ENCODE measurements around the gene ALDH5A1.
"Not testable (repeated sequence)": the region's sequence is repeated elsewhere in the genome, so short reads cannot be mapped to it uniquely, and the experiment has no call there.

The ALDH5A1 gene

DNA sequence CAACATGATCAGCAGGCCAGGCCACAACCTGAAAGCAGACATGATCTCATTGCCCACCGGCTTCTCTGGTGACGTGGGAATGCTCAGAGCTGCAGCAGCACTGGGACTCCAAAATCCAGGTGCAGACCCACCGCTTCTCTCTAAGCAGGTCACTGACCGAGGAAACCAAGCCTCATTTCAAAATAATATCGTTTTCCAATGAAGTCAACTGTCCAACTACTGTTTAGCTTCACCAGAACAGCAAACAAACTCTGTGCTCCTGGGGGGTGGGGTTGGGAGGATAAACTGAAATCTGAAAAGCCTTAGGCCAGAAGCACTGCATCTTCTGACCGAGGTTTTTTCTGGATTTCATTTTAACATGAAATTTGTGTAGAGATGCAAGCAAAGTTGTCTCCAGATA lies 5.3 kb upstream of the ALDH5A1 start, which contains the start of gene GPLD1:
Gene GPLD1, minus strand, starts transcription at position 109 of the 400 bp plus-strand sequence. Its CDS starts 67 bp downstream, at position 42.
- no peak for DNase-seq

DNA sequence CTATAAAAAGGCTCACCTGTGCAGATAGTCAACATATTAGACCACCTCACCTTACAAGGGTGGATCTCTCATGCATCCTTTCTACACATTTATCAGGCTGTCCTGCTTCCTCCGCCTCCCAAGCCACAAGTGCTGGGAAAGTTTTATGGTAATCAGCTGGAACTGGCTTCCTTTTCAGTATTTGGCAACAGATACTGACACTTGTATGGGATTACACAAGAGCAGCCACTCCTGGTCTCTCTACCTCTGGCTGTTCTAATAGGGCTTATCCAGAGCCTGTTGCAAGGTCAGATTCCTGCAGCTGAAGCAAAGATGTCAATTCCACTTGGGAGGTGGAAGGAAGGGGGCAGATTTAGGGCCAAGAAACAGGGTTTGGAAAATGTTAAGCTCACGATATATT lies 4.9 kb upstream of the ALDH5A1 start:
- no peak for DNase-seq

DNA sequence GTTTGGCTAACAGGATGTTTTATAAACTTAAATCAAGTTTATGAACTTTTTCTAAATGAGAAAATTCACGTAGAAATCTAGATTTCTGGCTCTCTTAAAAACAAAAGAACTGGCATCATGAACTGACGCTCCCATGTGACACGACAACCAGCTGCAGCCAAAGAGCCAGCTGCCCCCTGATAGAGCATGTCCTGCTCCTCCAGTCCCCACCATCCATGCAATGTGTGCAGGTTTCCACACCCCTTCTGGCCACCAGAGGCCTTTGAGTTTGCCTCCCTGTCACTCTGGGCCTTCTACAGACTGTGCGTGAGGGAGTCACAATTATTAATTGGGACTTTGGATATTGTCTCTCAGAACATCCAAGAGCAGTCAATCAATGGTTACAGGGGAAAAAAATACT lies 3.8 kb upstream of the ALDH5A1 start:
- DNase-seq: no peak

DNA sequence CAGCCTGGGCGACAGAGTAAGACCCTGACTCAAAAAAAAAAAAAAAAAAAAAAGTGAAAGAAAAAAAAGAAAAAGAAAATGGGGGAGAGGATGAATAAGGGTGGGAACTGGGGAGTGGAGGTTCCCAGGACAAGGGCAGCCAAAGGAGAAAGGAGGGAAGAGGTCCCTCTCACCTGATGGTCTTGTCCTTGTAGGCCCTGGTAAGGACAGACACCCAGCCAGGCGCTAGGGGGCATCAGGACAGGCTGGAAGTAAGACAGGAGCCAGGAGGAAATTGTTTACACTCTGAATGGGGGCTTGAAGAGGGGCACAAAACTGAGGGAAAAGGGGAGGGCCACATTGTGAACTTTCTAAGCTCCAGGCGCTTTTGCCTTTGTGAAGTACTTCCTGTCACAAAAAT lies 2.3 kb upstream of the ALDH5A1 start:
- no peak for DNase-seq

DNA sequence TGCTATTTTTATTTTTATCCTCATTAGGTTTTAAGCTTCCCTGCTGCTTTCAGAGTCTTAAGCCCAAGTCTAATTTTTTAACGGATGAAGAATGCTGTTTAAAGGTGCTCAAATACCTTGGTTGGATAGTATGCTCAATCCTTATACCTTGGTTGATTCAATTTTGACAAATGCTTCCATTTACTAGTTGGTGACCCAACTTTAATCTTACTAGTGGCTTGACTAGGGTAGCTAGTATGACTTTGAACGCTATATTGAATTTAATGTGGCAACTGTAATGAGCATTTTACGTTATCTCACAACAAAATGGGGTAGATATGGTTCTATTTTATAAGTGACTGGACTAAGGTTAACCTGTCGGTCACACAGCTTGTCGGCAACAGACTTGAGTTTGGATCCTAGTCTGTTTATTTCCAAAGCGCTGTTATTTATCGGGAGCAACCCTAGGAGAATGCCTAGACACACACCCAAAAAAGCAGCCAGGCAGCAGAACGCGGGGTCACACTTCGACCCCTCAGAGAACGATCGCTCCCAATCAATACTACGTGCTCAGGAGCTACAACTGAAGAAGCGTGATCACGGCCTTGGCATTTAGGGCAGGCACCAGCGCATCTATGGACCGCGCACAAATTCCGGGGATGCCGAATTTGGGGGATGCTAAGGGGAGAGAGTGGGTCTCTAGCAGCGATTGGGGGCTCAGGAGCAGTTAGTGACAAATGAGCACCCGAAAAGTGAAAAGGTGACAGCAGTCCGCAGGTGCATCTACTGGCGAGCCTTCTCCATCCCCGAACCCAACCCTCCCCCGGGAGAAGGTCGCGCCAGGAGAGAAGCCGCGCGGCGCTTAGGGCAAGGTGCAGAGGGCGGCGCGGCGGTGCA lies 586 bp upstream of the ALDH5A1 start:
- DNase-seq: no peak

DNA sequence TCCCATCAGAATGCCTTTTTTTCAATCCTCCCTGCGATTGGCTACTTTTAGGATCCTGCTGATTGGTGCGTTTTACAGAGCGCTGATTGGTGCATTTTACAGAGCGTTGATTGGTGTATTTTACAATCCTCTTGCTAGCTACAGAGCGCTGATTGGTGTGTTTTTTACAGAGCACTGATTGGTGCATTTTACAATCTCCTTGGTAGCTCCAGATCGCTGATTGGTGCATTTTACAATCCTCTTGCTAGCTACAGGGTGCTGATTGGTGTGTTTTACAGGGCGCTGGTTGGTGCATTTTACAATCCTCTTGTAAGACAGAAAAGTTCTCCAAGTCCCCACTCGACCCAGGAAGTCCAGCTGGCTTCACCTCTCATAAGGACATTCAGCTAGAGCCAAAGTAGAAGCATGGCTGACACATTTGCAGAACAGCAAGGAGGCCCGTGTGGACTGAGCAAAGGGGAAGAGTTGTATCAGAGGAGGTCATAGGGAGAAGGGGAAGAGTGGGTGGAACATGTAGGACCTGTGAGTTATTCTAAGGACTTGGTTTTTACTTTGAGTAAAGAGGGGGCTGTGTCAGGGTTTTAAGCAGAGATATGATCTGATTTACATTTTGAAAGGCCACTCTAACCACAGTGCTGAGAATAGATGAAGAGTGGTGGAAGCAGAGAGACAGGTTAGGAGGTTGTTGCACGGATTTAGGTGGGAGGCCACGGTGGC lies 2.6 kb downstream of the ALDH5A1 start:
- DNase-seq: no peak

DNA sequence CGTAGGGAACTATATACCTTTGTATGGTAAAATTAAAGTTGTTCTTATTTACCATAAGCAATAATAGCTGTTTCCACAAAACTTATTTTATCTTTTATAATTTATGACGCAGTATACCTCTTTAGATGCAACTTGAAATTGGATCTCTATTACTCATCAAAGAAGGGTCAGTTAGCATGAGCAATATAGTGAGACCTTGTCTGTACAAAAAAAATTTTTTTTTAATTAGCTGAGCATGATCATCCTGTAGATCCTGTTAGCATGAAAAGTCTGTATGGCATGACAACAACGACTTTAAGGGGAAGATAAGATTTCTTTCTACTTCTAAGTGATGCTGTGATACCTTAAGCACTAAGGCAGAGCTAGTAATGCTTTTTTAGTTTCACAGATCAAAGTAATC lies 5.9 kb downstream of the ALDH5A1 start:
- DNase-seq: no peak

DNA sequence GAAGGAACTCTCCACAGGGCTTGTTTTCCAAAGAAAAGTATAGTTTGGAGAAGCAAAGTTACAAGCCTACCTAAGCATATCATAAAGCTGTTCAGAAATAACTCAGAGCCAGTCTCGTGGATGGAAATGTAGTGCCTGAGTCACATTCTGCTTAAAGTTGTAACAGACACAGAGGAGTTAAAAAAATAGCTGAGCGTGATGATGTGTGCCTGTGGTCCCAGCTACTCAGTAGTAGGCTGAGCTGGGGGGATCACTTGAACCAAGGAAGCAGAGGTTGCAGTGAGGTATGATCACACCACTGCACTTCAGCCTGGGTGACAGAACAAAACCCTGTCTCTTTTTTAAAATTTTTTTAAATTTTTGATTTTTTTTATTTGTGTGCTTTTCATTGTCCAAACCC lies 6.6 kb downstream of the ALDH5A1 start:
- DNase-seq: no peak

DNA sequence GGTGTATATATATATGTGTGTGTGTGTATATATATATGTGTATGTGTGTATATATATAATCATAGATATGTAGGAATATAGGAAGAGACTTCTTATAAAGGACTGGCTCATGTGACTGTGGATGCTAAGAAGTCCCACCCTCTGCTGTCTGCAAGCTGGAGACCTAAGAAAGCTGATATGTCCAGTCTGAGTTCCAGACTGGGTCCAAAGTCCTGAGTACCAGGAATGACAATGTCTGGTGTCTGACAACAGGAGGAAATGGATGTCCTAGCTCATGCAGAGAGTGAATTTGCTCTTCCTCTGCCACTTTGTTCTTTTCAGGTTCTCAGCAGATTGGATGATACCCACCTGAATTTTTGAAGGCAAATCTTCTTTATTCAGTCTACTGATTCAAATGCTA lies 7.1 kb downstream of the ALDH5A1 start:
- no peak for DNase-seq

DNA sequence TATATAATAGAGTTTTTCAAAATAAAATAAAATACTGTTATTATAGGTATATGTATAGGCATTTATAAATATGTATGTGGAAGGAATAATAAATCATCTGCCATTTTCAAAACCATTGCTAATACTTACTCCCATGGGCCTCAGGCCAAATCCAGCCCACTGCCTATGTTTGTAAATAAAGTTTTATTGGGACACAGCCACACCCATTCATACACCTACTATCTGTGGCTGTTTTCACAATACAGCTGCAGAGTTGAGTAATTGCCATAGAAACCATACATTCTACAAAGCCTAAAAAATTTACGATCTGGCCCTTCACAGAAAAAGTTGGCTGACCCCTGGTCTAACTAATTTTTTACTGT lies 9.5 kb downstream of the ALDH5A1 start:
- no peak for DNase-seq

DNA sequence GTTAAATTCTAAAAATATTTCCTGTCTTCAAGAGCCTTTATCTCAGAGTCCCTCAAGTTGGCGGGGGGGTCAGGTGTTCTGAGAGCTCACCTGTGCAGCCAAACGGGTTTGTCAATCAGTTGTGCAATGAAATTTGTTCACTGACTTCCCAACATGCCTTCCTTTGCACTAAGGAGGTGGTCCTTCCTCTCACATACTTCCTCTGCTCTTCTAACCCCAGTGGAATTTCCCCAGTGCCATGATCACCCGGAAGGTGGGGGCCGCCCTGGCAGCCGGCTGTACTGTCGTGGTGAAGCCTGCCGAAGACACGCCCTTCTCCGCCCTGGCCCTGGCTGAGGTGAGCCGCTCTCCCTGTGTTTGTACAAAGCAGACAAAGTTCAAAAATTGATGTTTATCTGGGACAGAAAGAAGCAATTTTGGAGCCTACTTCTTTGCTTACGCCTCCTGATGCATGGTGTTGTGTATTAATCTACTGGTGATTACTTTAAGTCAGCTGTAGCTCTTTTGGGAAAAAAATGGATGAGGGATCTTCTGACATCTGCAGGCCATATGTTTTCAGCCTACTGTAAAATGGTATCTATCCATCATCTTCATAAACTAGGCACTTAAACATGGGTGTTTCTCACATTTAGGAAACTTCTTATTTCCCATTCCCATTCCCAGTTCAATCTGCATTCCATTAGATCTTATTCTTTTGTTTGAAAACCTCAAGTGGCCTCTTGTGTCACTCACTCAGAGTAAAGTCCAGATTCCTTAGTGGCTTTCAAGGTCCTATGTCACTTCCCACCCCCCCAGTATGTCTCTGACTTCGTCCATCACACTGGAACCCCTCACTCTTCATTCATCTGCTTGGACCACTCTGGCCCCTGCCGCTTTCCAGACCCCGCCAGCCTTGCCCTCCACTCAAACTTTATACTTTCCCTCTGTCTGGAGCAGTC lies 10.1 kb downstream of the ALDH5A1 start:
- no peak for DNase-seq

DNA sequence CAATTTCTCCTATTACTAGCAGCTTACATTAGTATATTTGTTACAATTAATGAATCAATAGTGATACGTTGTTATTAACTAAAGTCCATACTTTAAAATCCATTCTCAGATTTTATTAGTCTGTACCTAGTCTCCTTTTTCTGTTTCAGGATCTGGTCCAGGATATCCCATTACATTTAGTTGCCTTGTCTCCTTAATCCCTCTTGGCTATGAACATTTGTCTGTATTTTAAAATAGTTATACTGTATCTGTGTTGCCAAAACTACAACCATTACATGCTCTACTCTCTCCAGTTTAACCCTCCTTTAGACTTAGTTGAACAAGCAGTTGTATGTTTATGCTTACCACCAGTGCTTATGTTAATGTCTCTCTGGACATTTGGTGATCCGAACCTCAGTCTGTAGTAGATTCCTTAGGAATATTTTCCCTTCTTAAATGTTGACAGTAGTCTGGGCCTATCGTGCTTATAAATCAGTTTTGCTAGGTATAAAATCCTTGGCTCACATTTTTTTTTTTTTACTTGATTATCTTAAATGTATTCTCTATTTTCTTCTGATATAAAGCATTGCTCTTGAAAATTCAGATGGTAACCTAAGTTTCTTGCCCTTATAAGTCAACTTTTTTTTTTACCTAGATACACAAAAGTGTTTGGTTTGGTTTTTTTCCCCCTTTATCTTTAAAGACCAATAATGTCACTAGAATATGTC lies 12.2 kb downstream of the ALDH5A1 start:
- no peak for DNase-seq

DNA sequence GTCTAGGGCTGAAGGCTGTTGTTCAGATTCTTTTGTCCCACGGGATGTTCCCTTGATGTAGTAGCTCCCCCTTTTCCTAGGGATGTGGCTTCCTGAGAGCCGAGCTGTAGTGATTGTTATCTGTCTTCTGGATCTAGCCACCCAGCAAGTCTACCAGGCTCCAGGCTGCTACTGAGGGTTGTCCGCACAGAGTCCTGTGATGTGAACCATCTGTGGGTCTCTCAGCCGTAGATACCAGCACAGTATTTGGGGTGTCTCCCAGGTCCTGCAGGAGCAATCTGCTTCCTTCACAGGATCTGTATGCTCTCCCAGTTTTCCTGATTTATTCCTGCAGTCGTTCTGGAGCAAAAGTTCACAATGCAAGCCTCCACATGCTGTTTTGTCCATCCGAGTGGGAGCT lies 17.2 kb downstream of the ALDH5A1 start:
- DNase-seq: not testable (repeated sequence)

DNA sequence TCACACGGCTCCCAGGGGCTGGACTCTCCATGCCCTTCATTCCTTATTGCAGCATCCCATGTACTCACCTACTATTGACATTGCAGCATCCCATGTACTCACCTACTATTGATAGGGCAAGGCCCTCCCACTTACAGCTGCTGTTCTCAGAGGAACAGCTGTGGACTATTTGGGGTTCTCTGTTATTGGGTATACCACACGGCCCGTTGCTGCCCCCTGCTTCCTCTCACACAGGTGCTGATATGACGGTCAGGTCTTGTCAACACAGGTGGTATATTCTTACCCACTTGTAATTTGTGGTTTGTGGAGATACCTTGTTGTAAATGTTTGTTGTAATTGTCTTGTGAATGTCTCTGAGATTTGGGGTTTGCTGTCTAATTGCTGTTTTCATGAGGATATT lies 18.8 kb downstream of the ALDH5A1 start:
- no peak for DNase-seq

DNA sequence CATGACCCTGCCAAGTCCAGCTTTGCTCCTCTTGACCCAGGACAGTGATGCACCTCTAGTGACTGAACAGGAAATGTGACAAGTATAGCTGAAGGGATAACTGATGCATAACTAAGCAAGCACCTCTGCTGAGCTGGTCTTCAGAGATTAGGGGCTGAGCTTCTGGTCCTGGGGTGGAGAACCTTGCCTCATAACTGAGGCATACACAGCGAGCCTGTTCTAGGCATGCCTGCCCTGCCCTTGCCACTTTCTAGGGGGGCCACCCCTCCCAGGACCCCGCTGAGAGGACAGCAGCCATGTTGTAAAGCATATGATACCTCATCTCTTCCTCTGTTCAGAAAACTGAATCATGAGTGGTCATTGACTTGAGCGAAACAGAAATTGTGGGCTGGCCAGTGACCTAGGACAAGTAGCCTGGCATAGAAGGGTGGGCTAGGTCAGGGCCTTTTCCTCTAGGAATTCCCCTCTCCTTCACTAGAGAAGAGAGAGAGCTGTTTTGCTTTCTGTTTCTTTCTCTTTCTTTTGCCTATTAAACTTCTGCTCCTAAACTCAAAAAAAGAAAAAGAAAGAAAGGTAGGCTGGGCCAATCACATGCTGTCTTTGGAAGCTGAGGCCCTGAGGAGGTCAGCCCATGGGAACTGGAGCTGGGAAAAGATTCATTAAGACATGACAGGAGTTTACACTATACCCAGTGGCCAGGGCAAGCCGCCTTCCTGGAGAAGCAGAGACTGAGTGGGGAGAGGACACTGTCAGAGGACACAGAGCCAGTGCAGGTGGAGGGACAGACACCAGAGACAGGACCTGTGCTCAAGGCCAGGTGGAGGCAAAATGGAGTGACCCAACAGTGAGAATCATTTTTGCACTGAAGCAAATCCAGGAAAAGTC lies 23.1 kb downstream of the ALDH5A1 start:
- no peak for DNase-seq

DNA sequence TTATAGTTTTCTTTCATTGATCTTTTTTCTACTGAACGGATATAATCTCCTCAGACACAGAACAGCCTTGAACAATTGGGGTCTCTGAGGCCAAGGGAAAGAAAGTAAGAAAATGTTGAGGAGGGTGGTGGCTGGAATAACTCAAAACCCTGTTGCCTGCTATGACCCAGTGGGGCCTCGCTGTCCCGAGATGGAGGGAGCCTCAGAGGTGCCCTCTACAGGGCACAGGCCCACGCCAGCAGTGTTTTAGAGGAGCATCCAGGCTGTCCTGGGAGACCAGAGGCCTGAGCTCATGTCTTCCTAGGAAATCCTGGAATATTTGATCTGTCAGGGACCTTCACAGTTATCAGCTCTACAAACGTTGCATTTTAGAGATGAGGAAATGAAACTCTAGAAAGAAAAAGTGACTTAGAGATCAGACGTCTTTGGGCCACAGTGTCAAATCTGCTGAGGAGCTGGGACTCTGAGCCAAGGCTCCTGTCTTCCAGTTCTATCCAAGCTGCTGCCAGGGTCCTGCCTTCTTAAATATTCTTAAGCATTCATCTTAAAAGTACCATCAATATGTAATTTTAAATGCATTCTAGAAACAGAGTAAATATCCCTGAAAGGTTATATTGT lies 26.3 kb downstream of the ALDH5A1 start:
- DNase-seq: no peak

DNA sequence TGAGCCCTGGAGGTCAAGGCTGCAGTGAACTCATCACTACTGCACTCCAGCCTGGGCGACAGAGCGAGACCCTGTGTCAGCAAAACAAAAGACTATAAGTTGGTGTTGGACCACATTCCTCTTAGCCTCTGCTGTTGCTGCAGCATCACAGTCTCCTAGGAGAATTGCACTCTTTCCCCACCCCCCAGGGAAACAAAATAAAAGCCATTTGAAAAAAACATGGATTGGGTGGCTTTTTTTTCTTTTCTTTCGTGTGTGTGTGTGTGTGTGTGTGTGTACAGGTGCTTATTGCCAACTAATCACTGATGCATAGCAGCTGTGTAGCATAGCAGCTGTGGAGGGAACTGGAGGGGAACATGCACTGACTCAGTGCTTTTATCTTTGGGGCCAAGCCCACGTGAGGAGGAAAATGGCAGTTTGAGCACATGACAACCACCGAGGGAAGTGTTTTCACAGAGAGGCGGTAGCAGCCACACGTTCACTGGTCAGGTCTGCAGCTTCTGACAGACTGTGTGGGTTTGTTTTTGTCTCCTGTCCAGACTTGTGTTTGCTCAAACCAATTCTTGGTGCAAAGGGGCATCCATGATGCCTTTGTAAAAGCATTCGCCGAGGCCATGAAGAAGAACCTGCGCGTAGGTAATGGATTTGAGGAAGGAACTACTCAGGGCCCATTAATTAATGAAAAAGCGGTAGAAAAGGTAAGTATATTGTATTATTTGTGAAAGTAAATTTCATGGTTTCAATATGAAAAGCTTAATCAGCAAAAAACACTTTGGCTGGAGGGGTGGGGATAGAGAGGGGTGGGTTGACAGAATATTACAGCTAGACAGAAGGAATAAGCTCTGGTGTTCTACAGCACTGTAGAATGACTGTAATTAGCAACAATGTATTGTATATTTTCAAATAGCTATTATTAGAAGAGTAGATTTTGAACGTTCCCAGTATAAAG lies 27.7 kb downstream of the ALDH5A1 start:
- DNase-seq: peak; percentile 6

DNA sequence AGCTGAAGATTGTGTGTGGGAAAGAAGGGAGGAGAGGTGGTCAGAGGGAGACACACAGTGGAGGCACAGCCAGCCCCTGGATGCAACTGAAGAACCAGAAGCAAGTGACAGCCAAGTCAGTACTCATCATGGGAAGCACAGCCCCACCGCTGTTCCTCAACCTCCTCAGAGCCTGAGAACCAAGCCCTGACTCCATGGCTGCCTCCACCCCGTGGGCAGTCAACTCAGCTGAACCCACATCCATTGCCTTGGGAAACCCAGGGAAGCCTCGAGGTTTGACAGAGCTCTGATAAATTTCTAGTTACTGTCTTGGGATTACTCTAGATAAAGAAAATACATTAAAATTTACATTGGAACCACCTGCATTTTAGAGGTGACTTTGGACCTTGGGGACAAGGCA lies 29.6 kb downstream of the ALDH5A1 start:
- no peak for DNase-seq

DNA sequence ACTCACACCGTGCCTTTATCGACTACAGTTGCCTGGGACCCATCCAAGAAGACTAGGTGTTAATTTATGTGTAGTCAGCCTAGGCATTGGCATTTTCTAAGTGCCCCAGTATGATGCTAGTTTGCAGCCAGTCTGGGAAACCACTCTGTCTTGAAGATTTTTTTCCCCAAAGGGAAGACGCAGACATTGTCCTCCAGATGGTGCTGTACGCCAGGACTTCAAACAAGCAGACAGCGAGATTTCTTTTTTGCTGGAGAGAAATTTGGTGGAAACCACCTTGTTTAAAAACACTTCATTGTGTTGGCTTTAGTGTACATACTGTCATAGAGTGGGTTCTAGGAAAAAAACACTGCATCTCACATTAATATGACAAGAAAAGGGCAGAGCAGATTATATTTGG lies 30.0 kb downstream of the ALDH5A1 start:
- no peak for DNase-seq

DNA sequence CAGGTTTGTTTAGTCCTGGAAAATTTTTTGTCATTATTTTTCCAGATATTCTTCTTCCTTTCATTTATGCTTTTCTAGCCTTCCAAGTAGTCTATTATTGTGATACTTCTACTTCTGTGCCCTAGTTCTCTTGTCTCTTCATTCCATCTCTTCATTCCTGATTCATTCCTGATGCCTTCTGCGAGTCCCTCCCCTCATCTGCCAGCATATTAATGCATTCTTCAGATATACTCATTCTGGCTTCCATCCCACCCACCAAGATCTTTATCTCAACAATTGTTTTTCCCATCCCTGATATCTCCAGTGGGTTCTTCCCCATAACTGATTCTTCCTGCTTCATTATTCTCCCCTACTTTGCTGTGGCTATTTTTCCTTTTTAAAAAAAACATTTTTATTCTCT lies 35.2 kb downstream of the ALDH5A1 start:
- DNase-seq: no peak
